Measurements from ENCODE around the gene TRABD2B. TPM values are rescaled to one million over a fixed set of nuclear protein-coding genes. Genes with fewer than 3 reads are reported as not detected.

TRABD2B gene
- total and polyA plus RNA-seq, 2 of the 13 experiments (the other 11 are each of a cell fraction or from before 2014, with no cell fraction given) = 0.04 TPM; not detected in 1

DNA sequence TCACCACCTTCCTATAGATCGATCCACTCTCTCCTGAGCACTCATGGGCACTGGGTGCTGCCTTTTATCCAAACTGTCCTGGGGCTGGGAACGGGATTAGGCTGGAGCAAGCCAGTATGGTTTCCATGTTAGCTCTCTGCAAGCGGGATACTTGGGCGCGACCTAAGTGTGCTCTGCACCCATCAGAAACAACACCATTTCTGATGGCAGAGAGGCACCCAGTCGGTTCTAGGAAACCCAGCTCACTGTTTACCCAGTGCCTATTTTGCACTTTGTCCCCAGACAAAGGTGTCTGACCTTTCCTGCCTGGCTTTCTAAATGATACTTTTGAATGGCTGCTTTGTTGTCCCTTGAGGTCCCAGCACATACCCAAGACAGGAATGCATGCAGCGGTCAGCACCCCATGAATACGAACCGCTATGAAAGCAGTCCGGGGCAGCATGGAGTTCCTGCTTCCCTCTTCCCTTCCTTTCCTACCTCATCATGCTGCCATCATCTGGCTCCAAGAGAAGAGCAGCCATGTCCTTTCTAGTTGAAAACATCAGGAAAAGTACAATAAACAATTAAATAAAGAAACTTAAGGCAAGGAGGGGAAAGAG, 83.9 kb downstream of the TRABD2B start (continued):
- TF ChIP-seq, protein P1, sequence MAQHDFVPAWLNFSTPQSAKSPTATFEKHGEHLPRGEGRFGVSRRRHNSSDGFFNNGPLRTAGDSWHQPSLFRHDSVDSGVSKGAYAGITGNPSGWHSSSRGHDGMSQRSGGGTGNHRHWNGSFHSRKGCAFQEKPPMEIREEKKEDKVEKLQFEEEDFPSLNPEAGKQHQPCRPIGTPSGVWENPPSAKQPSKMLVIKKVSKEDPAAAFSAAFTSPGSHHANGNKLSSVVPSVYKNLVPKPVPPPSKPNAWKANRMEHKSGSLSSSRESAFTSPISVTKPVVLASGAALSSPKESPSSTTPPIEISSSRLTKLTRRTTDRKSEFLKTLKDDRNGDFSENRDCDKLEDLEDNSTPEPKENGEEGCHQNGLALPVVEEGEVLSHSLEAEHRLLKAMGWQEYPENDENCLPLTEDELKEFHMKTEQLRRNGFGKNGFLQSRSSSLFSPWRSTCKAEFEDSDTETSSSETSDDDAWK (CRISPR knock-in tag; IDR thresholded peaks at IDR 0.05) = no peak
- no peak for TF ChIP-seq ZNF570 (CRISPR knock-in tag; IDR thresholded peaks at IDR 0.05; ENCODE audit: borderline replicate concordance)
- no peak for TF ChIP-seq ZBTB44 (CRISPR knock-in tag; IDR thresholded peaks at IDR 0.05)
- TF ChIP-seq POLR2G (IDR thresholded peaks at IDR 0.05; ENCODE audit: low read depth, low read length) = peak; percentile 93
- peak; percentile 71 for TF ChIP-seq ONECUT2 (CRISPR knock-in tag; IDR thresholded peaks at IDR 0.05)
- no peak for TF ChIP-seq ZKSCAN1 (IDR thresholded peaks at IDR 0.05; ENCODE audit: low read length)
- TF ChIP-seq, protein P2, sequence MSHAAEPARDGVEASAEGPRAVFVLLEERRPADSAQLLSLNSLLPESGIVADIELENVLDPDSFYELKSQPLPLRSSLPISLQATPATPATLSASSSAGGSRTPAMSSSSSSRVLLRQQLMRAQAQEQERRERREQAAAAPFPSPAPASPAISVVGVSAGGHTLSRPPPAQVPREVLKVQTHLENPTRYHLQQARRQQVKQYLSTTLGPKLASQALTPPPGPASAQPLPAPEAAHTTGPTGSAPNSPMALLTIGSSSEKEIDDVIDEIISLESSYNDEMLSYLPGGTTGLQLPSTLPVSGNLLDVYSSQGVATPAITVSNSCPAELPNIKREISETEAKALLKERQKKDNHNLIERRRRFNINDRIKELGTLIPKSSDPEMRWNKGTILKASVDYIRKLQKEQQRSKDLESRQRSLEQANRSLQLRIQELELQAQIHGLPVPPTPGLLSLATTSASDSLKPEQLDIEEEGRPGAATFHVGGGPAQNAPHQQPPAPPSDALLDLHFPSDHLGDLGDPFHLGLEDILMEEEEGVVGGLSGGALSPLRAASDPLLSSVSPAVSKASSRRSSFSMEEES (CRISPR knock-in tag; IDR thresholded peaks at IDR 0.05) = peak; percentile 75
- TF ChIP-seq NFIC (IDR thresholded peaks at IDR 0.05; ENCODE audit: low read length) = peak; percentile 83
- TF ChIP-seq STAT5B (CRISPR knock-in tag; IDR thresholded peaks at IDR 0.05) = no peak
- 0 out of 2 replicates have a peak, but pooled peaks have one; percentile 33 for TF ChIP-seq ZFP37 (CRISPR knock-in tag; IDR thresholded peaks at IDR 0.05; ENCODE audit: borderline replicate concordance)
- TF ChIP-seq ZNF556 (CRISPR knock-in tag; IDR thresholded peaks at IDR 0.05; ENCODE audit: borderline replicate concordance) = 0 out of 2 replicates have a peak, but pooled peaks have one; percentile 58
- TF ChIP-seq NCOA2 (CRISPR knock-in tag; IDR thresholded peaks at IDR 0.05) = peak; percentile 95
- TF ChIP-seq TP53 (CRISPR knock-in tag; conservative IDR thresholded peaks at IDR 0.05) = no peak
- no peak for TF ChIP-seq LRRFIP1 (CRISPR knock-in tag; conservative IDR thresholded peaks at IDR 0.05)
- TF ChIP-seq, protein P3, sequence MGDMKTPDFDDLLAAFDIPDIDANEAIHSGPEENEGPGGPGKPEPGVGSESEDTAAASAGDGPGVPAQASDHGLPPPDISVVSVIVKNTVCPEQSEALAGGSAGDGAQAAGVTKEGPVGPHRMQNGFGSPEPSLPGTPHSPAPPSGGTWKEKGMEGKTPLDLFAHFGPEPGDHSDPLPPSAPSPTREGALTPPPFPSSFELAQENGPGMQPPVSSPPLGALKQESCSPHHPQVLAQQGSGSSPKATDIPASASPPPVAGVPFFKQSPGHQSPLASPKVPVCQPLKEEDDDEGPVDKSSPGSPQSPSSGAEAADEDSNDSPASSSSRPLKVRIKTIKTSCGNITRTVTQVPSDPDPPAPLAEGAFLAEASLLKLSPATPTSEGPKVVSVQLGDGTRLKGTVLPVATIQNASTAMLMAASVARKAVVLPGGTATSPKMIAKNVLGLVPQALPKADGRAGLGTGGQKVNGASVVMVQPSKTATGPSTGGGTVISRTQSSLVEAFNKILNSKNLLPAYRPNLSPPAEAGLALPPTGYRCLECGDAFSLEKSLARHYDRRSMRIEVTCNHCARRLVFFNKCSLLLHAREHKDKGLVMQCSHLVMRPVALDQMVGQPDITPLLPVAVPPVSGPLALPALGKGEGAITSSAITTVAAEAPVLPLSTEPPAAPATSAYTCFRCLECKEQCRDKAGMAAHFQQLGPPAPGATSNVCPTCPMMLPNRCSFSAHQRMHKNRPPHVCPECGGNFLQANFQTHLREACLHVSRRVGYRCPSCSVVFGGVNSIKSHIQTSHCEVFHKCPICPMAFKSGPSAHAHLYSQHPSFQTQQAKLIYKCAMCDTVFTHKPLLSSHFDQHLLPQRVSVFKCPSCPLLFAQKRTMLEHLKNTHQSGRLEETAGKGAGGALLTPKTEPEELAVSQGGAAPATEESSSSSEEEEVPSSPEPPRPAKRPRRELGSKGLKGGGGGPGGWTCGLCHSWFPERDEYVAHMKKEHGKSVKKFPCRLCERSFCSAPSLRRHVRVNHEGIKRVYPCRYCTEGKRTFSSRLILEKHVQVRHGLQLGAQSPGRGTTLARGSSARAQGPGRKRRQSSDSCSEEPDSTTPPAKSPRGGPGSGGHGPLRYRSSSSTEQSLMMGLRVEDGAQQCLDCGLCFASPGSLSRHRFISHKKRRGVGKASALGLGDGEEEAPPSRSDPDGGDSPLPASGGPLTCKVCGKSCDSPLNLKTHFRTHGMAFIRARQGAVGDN (CRISPR knock-in tag; IDR thresholded peaks at IDR 0.05) = peak; percentile 69; the same call in 1 of the 2 replicates
- peak; percentile 53 for TF ChIP-seq BHLHE40 (IDR thresholded peaks at IDR 0.05; ENCODE audit: low read length)
- peak; percentile 46; the same call in 1 of the 2 replicates for TF ChIP-seq YEATS4 (CRISPR knock-in tag; IDR thresholded peaks at IDR 0.05; ENCODE audit: borderline replicate concordance)
- peak; percentile 89 for TF ChIP-seq ISL2 (CRISPR knock-in tag; IDR thresholded peaks at IDR 0.05)
- TF ChIP-seq SAFB2 (CRISPR knock-in tag; IDR thresholded peaks at IDR 0.05; ENCODE audit: borderline replicate concordance, low read depth) = no peak
